IMR-90 (cell line): ENCODE results near the gene MAP3K5. TPM values are rescaled to one million over a fixed set of nuclear protein-coding genes. Genes with fewer than 3 reads are reported as not detected.

Experiments used
- ATAC-seq: fragments of 200-7000 bp; cut with Tn5 transposase; 2 replicates; pipeline ENCODE4 v1.9.1; 2020; ENCODE audit warnings: low read depth, mild to moderate bottlenecking, moderate library complexity
- BruUV-seq: library from RNA; stranded (reverse); fragments of 400-500 nt; replicated peaks from 2 replicates; lab custom pipeline; 2021; lab: Mats Ljungman, UMichigan
- CTCF ChIA-PET: fragments of 300-600 bp; formaldehyde crosslinking; extraction: SDS; loops from one replicate; lab custom pipeline; 2021; ENCODE audit warnings: antibody characterized with exemption; lab: Yijun Ruan, JAX
- POLR2A ChIA-PET: fragments of 300-600 bp; sonication (Branson Sonifier 250); formaldehyde crosslinking; loops from one replicate; lab custom pipeline; 2022; ENCODE audit warnings: antibody characterized with exemption; ENCODE audit not compliant: unreplicated experiment; lab: Charles Lee
- DNase-seq: peaks from one replicate; pipeline ENCODE4 v3.0.0; 2013
- H2AFZ ChIP-seq: replicated peaks from 2 replicates; pipeline ENCODE3; 2013; ENCODE audit warnings: low read length, mild to moderate bottlenecking; ENCODE audit not compliant: poor library complexity
- H2AK5ac ChIP-seq: 2 replicates; pipeline ENCODE4 v1.6.1; 2013; ENCODE audit warnings: low read depth, low read length, inconsistent platforms
- H2AK9ac ChIP-seq: replicated peaks from 2 replicates; pipeline ENCODE3; 2013; ENCODE audit warnings: mild to moderate bottlenecking, low read depth, low read length, moderate library complexity; ENCODE audit not compliant: poor library complexity
- H2BK120ac ChIP-seq: 2 replicates; pipeline ENCODE4 v1.6.1; 2013; ENCODE audit warnings: low read depth, low read length, inconsistent platforms
- H2BK15ac ChIP-seq: 3 replicates; pipeline ENCODE4 v1.6.1; 2013; ENCODE audit warnings: low read depth, low read length, inconsistent platforms
- H2BK20ac ChIP-seq: 2 replicates; pipeline ENCODE4 v1.6.1; 2013; ENCODE audit warnings: low read depth, mild to moderate bottlenecking, inconsistent platforms, low read length, moderate library complexity
- H2BK5ac ChIP-seq: 2 replicates; pipeline ENCODE4 v1.6.1; 2013; ENCODE audit warnings: mild to moderate bottlenecking, low read depth, low read length, inconsistent platforms; ENCODE audit not compliant: poor library complexity, severe bottlenecking
- H3K14ac ChIP-seq: replicated peaks from 2 replicates; pipeline ENCODE4 v1.6.1; 2013; ENCODE audit warnings: low read depth, low read length, inconsistent platforms
- H3K18ac ChIP-seq: 2 replicates; pipeline ENCODE4 v1.6.1; 2013; ENCODE audit warnings: low read depth, low read length, control low read depth
- H3K23ac ChIP-seq: 2 replicates; pipeline ENCODE4 v1.6.1; 2013; ENCODE audit warnings: low read depth, low read length, inconsistent platforms
- H3K27ac ChIP-seq: 2 replicates; pipeline ENCODE4 v1.5.1; 2013; ENCODE audit warnings: mild to moderate bottlenecking, control low read depth, low read length; ENCODE audit not compliant: insufficient read depth
- H3K27me3 ChIP-seq: 2 replicates; pipeline ENCODE4 v1.6.1; 2013; ENCODE audit warnings: low read length; ENCODE audit not compliant: control insufficient read depth, insufficient read depth
- H3K36me3 ChIP-seq: 2 replicates; pipeline ENCODE4 v1.6.1; 2013; ENCODE audit warnings: low read length, mixed read lengths; ENCODE audit not compliant: control insufficient read depth, insufficient read depth
- H3K4ac ChIP-seq: 2 replicates; pipeline ENCODE4 v1.6.1; 2013; ENCODE audit warnings: low read depth, low read length, inconsistent platforms
- H3K4me1 ChIP-seq: 2 replicates; pipeline ENCODE4 v1.6.1; 2013; ENCODE audit warnings: low read length, mixed read lengths; ENCODE audit not compliant: control insufficient read depth, insufficient read depth
- H3K4me2 ChIP-seq: 2 replicates; pipeline ENCODE4 v1.6.1; 2013; ENCODE audit warnings: low read depth, mild to moderate bottlenecking, control low read depth, low read length, moderate library complexity
- H3K4me3 ChIP-seq: 2 replicates; pipeline ENCODE4 v1.5.1; 2013; ENCODE audit warnings: low read depth, mild to moderate bottlenecking, control low read depth, low read length, moderate library complexity; ENCODE audit not compliant: insufficient read depth
- H3K56ac ChIP-seq: 2 replicates; pipeline ENCODE4 v1.6.1; 2013; ENCODE audit warnings: low read length, inconsistent platforms; ENCODE audit not compliant: insufficient read depth; ENCODE audit errors: extremely low read depth
- H3K79me1 ChIP-seq, 2 experiments: 2 replicates each; pipeline ENCODE4 v1.6.1; 2013; ENCODE audit warnings: low read length in 2 of 2, inconsistent platforms in 1 of 2, low read depth in 1 of 2
- H3K9ac ChIP-seq: 2 replicates; pipeline ENCODE4 v1.6.1; 2013; ENCODE audit warnings: low read depth, low read length, control low read depth
- H3K9me1 ChIP-seq: 2 replicates; pipeline ENCODE4 v1.6.1; 2013; ENCODE audit warnings: low read length, inconsistent platforms; ENCODE audit not compliant: insufficient read depth
- H3K9me3 ChIP-seq: 2 replicates; pipeline ENCODE4 v1.6.1; 2013; ENCODE audit warnings: low read length; ENCODE audit not compliant: control insufficient read depth, insufficient read depth
- H4K20me1 ChIP-seq: 2 replicates; pipeline ENCODE4 v1.6.1; 2013; ENCODE audit warnings: low read length, inconsistent platforms; ENCODE audit not compliant: insufficient read depth
- H4K5ac ChIP-seq: 2 replicates; pipeline ENCODE4 v1.6.1; 2013; ENCODE audit warnings: mild to moderate bottlenecking, low read depth, low read length, control low read depth
- H4K8ac ChIP-seq, 2 experiments: 2 replicates each; pipeline ENCODE4 v1.6.1; 2013; ENCODE audit warnings: low read depth in 2 of 2, low read length in 2 of 2, control low read depth in 1 of 2, inconsistent platforms in 1 of 2
- H4K91ac ChIP-seq: 2 replicates; pipeline ENCODE4 v1.6.1; 2013; ENCODE audit warnings: low read depth, low read length, inconsistent platforms; ENCODE audit not compliant: insufficient read depth
- CEBPB ChIP-seq: IDR thresholded peaks from 2 replicates; pipeline ENCODE4 v1.6.1; 2012; ENCODE audit warnings: low read depth, low read length, improper control_type of control experiment
- RCOR1 ChIP-seq: IDR thresholded peaks from 2 replicates; pipeline ENCODE4 v1.6.1; 2012; ENCODE audit warnings: mild to moderate bottlenecking, low read length, improper control_type of control experiment; ENCODE audit not compliant: insufficient replicate concordance
- WGBS, 2 experiments: methylation state at CpG; one replicate each; pipeline versions ENCODE4 v1.1.5 to v1.1.7; 2013; ENCODE audit warnings: missing lambda C conversion rate in 2 of 2; ENCODE audit not compliant: insufficient read length in 1 of 2; ENCODE audit errors: extremely low coverage in 2 of 2; 5-methylcytosine and 5-hydroxymethylcytosine counted together
- dilution Hi-C: fragments of 300-500 bp; cut with HindIII; formaldehyde crosslinking; loops from one replicate; pipeline ENCODE4 v1.14.3; 2018; ENCODE audit warnings: low sequenced_read_pairs; ENCODE audit not compliant: unreplicated experiment
- in situ Hi-C: fragments of 300-500 bp; cut with MboI; formaldehyde crosslinking; loops from 3 replicates; pipeline ENCODE4 v1.14.3; 2019; ENCODE audit warnings: low sequenced_read_pairs, inconsistent platforms, mixed read lengths
- intact Hi-C: fragments of 100-400 bp; cut with micrococcal nuclease; formaldehyde crosslinking; loops from 2 replicates; pipeline ENCODE4 v1.10.0; 2022
- polyA plus RNA-seq, 3 experiments: library from polyadenylated mRNA; depleted of rRNA; stranded (reverse); fragments of >200 nt; gene quantifications; 2 replicates each; pipeline ENCODE4 v1.2.3, GENCODE V29; 2012; ENCODE audit warnings: low replicate concordance in 1 of 3
- total RNA-seq: library from RNA; depleted of rRNA; stranded (reverse); fragments of >200 nt; gene quantifications from 2 replicates; pipeline ENCODE4 v1.2.3, GENCODE V29; 2012

The MAP3K5 gene
- total and polyA plus RNA-seq, 2 of the 4 experiments (the other 2 are of a cell fraction) = 5.4 to 17.6 TPM

DNA sequence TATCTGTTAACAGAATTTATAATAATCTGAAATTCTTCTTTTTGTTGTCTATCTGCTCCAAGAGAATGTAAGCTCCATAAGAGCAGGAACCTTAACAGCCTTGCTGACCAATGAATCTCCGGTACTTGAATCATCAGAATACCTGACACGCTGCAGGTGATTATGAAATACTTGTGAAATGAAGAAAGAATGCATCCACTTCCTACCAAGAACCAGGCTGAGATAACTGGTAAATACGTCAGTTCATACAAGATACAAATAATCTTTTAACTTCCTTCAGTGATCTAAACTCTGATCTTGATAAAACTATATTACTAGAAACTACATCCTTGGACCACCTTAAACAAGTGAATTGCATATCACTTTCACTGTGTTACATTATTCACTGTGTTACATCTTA lies 116.2 kb downstream of the MAP3K5 start:
- H2AFZ ChIP-seq = no peak overlapping the region
- H3K56ac ChIP-seq = no peak overlapping the region
- no peaks in the 10 kb centered on the region for H3K27me3 ChIP-seq
- BruUV-seq = no TSS peak
- no peak overlapping the region for H3K27ac ChIP-seq
- H2BK15ac ChIP-seq = no peak overlapping the region
- no peak overlapping the region for H3K4ac ChIP-seq
- dilution Hi-C loops = no loop called here
- H3K23ac ChIP-seq = no peak overlapping the region
- intact Hi-C loops = no loop called here
- no peak overlapping the region for H4K8ac ChIP-seq
- no peaks in the 10 kb centered on the region for H3K9me3 ChIP-seq
- H3K36me3 ChIP-seq = peaks cover 4% of the 10 kb centered on the region; the same call in 1 of the 2 replicates
- ChIA-PET CTCF (interaction anchor here (0.6 kb wide), 1 partner anchor 261 kb away, joined by 3 read pairs; no protein-coding TSS in a partner anchor), POLR2A (interaction anchor here (0.7 kb wide), 1 partner anchor 167 kb away, joined by 3 read pairs; no protein-coding TSS in a partner anchor)
- H3K4me1 ChIP-seq = no peaks in the 10 kb centered on the region
- WGBS, 2 experiments = no CpG with 5 or more reads among the region's 3 CpGs
- no peaks in the 10 kb centered on the region for H4K20me1 ChIP-seq
- H3K9me1 ChIP-seq = no peaks in the 10 kb centered on the region
- no peak overlapping the region for H3K14ac ChIP-seq
- peaks cover 0 to 13% of the 10 kb centered on the region in 2 experiments; a peak in 2 of 4 replicates for H3K79me1 ChIP-seq
- H2BK20ac ChIP-seq = no peak overlapping the region
- H2AK9ac ChIP-seq = no peak overlapping the region
- no peak overlapping the region for H2BK5ac ChIP-seq
- no peak overlapping the region for H3K9ac ChIP-seq
- no peak overlapping the region for H3K4me3 ChIP-seq
- no peak overlapping the region for H2AK5ac ChIP-seq
- in situ Hi-C loops = no loop called here
- no peak for TF ChIP-seq RCOR1
- peak; percentile 40 for TF ChIP-seq CEBPB
- DNase-seq = no peak
- ATAC-seq = no peak
- H4K5ac ChIP-seq = no peak overlapping the region
- no peak overlapping the region for H3K4me2 ChIP-seq
- H2BK120ac ChIP-seq = no peak overlapping the region
- H4K91ac ChIP-seq = no peak overlapping the region
- no peak overlapping the region for H3K18ac ChIP-seq
